SIG-M5 (cell line): ENCODE data around the gene PMPCA.
"Not testable (repeated sequence)": the region's sequence is repeated elsewhere in the genome, so short reads cannot be mapped to it uniquely, and the experiment has no call there.

ENCODE experiments used
- DNase-seq: peaks from one replicate; lab custom pipeline; 2025; lab: John Stamatoyannopoulos, UW

PMPCA gene

DNA sequence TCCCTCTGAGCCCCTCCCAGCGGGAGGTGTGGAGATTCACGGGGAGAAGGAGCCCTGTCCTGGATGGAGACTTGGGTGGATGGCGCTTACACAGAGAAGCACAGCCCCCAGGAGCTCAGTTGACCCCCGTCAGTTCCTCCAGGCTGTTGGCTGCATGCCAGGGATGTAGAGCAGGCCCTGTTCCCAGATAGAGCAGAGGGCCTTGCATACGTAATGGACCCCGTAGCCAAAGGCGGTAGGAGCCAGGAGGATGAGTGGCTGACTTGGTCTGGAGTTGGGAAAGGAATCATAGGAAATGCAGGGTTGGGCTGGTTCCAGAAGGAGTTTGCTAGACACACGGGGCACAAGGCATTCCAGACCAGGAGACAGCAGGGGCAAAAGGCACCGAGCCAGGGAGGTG lies 2.5 kb downstream of the PMPCA start:
- no peak for DNase-seq

GRCh38 chr9:136416427-136416826 lies 6.0 kb downstream of the PMPCA start:
- no peak for DNase-seq

DNA sequence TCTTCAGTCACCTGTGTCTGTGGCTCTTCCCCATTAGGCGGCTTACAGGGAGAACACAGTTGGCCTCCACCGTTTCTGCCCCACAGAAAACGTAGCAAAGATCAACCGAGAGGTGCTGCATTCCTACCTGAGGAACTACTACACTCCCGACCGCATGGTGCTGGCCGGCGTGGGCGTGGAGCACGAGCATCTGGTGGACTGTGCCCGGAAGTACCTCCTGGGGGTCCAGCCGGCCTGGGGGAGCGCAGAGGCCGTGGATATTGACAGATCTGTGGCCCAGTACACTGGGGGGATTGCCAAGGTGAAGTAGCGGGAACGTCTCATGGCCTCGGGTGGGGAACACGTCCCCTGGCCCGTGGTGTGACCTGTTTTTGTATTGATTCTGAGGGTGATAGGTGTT lies 6.5 kb downstream of the PMPCA start:
- no peak for DNase-seq

- DNase-seq, result no peak
Measured at GRCh38 chr9:136418182-136419091, 8.0 kb downstream of the PMPCA start.

DNA sequence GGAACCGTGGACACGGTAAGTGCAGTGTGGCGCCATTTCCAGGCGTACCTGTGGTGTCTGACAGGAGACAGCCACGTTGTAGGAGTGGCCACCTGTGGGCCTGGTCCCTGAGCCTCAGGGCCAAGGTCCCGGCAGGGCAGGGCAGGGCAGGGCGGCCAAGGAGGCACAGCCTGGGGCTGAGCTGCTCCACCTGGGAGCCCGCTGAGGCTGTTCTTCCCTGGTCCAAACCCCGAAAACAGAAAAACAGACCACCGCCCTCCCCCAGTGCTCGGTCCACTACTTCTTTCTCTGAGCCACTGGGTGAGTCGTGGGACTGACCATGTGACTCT lies 8.6 kb downstream of the PMPCA start:
- no peak for DNase-seq

GRCh38 chr9:136421791-136422190 lies 11.3 kb downstream of the PMPCA start:
- no peak for DNase-seq

DNA sequence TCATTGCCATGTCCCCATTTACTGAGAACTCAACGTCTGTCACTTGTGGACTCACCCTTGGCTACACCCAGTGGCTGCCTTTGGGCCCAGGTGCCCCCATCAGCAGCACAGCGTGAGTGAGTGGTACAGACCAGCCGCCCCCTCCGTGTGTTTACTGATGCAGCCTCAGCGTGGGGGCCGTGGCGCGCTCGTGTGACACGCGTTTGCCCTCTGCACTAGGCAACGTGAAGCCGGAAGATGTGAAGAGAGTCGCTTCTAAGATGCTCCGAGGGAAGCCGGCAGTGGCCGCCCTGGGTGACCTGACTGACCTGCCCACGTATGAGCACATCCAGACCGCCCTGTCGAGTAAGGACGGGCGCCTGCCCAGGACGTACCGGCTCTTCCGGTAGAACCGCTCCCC lies 12.4 kb downstream of the PMPCA start:
- no peak for DNase-seq

DNA sequence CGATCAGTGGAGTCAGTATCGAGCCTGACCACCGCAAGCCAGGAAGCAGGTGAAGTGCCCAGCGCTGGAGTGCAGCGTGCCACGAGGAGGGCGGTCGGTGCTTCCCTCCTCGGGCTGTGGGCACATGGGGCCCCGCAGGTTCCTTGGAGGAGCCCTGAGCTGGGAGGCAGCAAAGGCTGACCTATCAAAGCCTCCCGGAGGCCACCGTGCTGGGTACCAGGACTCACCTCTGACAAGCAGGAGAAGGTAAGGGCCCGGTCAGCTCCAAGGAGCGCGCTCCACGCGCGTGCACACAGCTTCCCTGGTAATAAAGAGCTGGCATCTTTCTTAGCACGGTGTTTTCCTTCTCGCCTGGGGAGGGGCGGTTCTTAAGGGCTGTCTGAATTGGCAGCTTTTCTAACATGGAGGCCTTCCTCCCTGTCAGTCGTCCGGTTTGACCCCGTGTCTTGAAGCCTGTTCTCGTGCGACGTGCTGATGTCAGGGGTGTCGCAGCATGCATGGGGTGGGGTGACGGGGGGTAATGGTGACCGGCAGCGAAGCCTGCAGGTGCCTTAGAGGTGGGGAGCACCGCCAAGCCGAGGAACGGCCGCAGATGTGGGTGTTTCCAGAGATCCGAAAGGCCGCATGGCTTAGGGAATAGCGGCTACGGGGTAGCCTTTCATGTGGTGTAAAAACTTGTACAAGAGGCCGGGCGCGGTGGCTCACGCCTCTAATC lies 13.1 kb downstream of the PMPCA start:
- no peak for DNase-seq

- DNase-seq, result no peak
Measured at GRCh38 chr9:136424750-136425362, 14.4 kb downstream of the PMPCA start.

DNA sequence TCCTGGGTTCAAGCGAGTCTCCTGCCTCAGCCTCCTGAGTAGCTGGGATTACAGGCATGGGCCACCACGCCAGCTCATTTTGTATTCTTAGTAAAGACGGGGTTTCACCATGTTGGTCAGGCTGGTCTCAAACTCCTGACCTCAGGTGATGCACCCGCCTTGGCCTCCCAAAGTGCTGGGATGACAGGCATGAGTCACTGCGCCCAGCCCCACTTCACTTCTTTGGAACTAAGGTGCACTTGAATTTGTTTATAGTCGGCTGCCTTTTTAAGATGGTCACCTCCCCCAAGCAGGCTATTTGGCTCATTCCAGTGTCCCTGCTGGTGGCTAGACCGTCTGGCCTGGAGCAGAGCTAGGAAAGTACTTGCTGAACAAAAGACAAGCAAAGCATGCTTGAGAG lies 14.9 kb downstream of the PMPCA start:
- DNase-seq, result not testable (repeated sequence)

DNA sequence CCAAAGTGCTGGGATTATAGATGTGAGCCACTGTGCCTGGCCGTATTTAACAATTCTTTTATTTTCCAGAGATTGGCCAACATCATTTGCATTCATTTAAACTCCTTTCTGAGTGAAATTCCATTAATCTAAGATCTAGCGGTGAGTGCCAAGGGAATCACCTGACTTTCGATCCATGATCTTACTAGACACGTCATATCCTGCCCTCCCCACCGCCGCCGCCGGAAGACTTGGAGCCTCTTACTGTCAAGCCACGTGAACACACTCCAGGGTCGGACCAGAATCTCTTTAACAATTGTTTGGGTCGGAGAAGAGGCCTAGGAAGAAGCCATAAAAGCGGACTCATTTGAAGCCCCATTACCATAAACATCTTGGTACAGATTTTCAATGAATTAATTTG lies 16.3 kb downstream of the PMPCA start:
- no peak for DNase-seq

DNA sequence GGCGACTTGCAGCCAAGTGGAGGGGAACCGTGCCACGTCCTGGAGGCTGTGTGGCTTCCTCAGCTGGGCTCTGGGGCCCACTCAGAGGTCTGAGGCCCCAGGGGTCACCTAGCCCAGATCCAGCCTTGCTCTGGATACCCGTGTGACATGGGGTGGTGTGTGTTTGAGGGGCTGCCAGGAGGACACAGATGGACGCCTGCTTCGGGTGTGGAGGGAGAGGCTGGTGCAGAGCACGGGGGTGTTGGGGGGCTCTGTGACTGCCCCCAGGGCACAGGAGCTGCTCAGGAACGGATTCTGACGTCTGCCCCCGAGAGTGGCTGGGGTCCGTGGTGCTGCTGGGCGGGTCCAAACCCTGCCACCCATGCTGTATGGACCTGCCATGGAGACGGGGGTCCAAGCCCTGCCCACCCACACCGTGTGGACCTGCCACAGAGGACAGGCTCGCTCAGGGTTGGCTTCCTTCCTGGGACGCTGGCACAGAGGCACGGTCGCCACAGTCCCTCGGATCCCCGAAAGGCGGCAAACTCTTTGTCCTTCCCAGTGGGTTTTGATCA lies 18.7 kb downstream of the PMPCA start:
- DNase-seq, result no peak

DNA sequence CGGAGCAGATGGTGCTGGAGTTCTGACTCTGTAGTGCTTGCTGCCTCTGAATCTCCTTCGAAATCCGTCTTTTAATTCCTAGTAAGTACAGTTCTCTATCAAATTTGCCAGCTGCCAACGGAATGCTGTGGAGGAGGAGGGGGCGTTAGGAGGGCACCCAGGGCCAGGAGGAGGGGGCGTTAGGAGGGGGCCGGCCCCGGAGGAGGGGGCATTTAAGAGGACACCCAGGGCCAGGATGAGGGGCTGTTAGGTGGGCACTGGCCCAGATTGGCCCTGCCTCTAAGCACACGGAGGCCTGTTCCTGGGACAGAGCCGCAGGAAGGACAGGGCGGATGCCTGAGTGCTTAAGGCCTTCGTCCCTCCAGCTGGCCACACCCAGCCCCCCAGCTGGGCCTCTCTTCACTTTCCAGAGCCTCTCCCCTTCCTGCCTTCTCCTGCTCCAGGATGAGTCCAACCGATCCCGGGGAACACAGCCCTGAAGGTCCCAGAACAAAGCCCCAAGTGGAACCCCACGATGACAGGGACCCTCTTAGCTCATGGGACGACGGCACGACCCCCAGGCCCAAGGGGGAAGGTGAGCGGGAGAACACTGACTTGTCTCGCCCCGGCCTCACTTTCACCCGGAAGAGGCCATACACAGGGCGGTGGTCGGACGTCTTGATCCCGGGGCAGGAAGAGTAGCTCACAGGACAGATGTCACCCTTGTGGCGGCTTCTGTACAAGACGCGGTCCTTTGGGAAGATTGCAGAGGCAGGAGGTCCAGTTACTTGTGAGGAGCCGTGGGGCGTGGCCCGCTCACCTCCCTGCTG lies 19.4 kb downstream of the PMPCA start:
- no peak for DNase-seq

- no peak for DNase-seq
Measured at GRCh38 chr9:136430588-136431234, 20.3 kb downstream of the PMPCA start.

- no peak for DNase-seq
Measured at GRCh38 chr9:136431782-136432350, 21.4 kb downstream of the PMPCA start.

DNA sequence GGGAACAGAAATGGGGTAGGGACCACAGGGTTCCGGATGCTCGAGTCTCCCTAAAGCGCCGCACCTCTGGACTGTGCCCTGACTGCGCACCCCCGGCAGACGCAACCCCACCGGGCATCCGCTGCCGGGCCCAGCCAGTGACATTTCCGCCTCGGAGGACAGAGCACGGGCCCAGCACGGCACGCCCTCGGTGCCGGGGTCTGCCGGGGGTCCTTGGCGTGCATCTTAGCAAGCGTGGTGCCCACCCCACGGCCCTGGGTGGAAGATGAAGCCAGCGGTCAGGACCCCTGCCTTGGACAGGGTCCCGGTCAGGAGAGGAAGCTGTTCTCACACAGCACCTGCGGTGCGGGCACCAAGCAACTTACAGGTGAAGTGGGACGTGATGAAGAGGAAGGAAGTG lies 22.1 kb downstream of the PMPCA start:
- no peak for DNase-seq

- no peak for DNase-seq
Measured at GRCh38 chr9:136433043-136433715, 22.7 kb downstream of the PMPCA start.

DNA sequence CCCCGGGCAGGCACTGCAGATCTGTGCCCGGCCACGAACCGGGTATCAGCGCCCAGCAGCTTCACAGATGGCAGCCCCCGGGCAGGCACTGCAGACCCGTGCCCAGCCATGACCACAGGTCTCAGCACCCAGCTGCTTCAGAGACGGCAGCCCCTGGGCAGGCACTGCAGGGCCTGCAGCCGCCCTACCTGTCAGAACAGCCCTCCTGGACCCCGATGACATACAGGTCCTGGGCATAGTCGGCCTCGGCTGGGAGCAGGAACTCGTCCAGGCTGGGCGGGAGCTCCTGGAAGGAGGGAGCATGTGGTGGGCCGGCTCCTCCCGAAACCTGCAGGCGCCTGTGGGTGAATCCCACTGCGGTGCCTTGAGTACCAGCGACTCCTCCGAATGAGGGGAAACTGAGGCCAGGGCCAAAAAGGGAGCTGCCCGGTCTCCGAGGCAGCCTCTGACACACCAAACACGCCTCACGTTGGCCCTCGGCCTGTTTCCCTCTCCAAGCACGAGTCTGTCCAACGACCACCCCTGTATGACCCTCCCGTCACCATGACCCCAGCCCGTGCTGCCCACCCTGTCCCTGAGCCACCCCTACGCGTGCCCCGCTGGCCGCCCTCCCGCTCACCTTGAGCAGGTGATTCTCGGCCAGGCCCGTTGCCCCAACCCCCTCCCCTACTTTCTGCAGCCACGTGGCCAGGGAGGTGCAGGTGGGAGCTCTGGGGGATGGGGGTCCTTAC lies 23.6 kb downstream of the PMPCA start:
- no peak for DNase-seq

GRCh38 chr9:136434580-136435169 lies 24.2 kb downstream of the PMPCA start:
- DNase-seq, result no peak
